ENCODE results near the gene STAB2.

The STAB2 gene

GRCh38 chr12:103751600-103751999 is 164.5 kb downstream of the STAB2 start:
- H3K9ac ChIP-seq (ENCODE audit: insufficient read length, low read depth): no peak overlapping the region
- no peaks in the 10 kb centered on the region for H3K9me3 ChIP-seq (ENCODE audit: insufficient read depth, low read length)
- no peaks in the 10 kb centered on the region for H3K36me3 ChIP-seq (ENCODE audit: insufficient read depth, insufficient read length, low read length)
- no peaks in the 10 kb centered on the region for H3K27me3 ChIP-seq (ENCODE audit: insufficient read depth, insufficient read length)
- DNase-seq (ENCODE audit: low read depth, low spot score): no peak
- H3K4me1 ChIP-seq (ENCODE audit: insufficient read depth, insufficient read length): peaks cover 4% of the 10 kb centered on the region
- H3K4me3 ChIP-seq (ENCODE audit: insufficient read length, low read depth): no peak overlapping the region
- TF ChIP-seq ZNF274 (IDR thresholded peaks at IDR 0.05; ENCODE audit: low read depth, low read length): no peak
- TF ChIP-seq YY1 (IDR thresholded peaks at IDR 0.05; ENCODE audit: insufficient read depth, insufficient read length): no peak
- no peak for TF ChIP-seq SUZ12 (IDR thresholded peaks at IDR 0.05; ENCODE audit: extremely low read depth, insufficient read depth, insufficient read length)

GRCh38 chr12:103755425-103755824 is 168.4 kb downstream of the STAB2 start:
- Histone ChIP-seq H3K36me3 (ENCODE audit: insufficient read depth, insufficient read length, low read length) (no peaks in the 10 kb centered on the region), H3K4me3 (ENCODE audit: insufficient read length, low read depth) (no peak overlapping the region), H3K27me3 (ENCODE audit: insufficient read depth, insufficient read length) (no peaks in the 10 kb centered on the region), H3K9ac (ENCODE audit: insufficient read length, low read depth) (no peak overlapping the region), H3K4me1 (ENCODE audit: insufficient read depth, insufficient read length) (no peaks in the 10 kb centered on the region), H3K9me3 (ENCODE audit: insufficient read depth, low read length) (no peaks in the 10 kb centered on the region)
- DNase-seq (ENCODE audit: low read depth, low spot score): no peak
- TF ChIP-seq ZNF274 (IDR thresholded peaks at IDR 0.05; ENCODE audit: low read depth, low read length): no peak
- TF ChIP-seq YY1 (IDR thresholded peaks at IDR 0.05; ENCODE audit: insufficient read depth, insufficient read length): no peak
- TF ChIP-seq SUZ12 (IDR thresholded peaks at IDR 0.05; ENCODE audit: extremely low read depth, insufficient read depth, insufficient read length): no peak

- no peak for DNase-seq (ENCODE audit: low read depth, low spot score)
- Histone ChIP-seq H3K9ac (ENCODE audit: insufficient read length, low read depth) (no peak overlapping the region), H3K4me3 (ENCODE audit: insufficient read length, low read depth) (no peak overlapping the region), H3K36me3 (ENCODE audit: insufficient read depth, insufficient read length, low read length) (peaks cover 7% of the 10 kb centered on the region), H3K27me3 (ENCODE audit: insufficient read depth, insufficient read length) (no peaks in the 10 kb centered on the region), H3K9me3 (ENCODE audit: insufficient read depth, low read length) (no peaks in the 10 kb centered on the region), H3K4me1 (ENCODE audit: insufficient read depth, insufficient read length) (no peaks in the 10 kb centered on the region)
- no peak for TF ChIP-seq YY1 (IDR thresholded peaks at IDR 0.05; ENCODE audit: insufficient read depth, insufficient read length)
- no peak for TF ChIP-seq ZNF274 (IDR thresholded peaks at IDR 0.05; ENCODE audit: low read depth, low read length)
- no peak for TF ChIP-seq SUZ12 (IDR thresholded peaks at IDR 0.05; ENCODE audit: extremely low read depth, insufficient read depth, insufficient read length)
These were observed 169.4 kb downstream of the STAB2 start for GRCh38 chr12:103756443-103756842.

- Histone ChIP-seq H3K36me3 (ENCODE audit: insufficient read depth, insufficient read length, low read length) (peaks cover 9% of the 10 kb centered on the region), H3K9ac (ENCODE audit: insufficient read length, low read depth) (no peak overlapping the region), H3K4me3 (ENCODE audit: insufficient read length, low read depth) (no peak overlapping the region), H3K27me3 (ENCODE audit: insufficient read depth, insufficient read length) (no peaks in the 10 kb centered on the region), H3K9me3 (ENCODE audit: insufficient read depth, low read length) (no peaks in the 10 kb centered on the region), H3K4me1 (ENCODE audit: insufficient read depth, insufficient read length) (no peaks in the 10 kb centered on the region)
- TF ChIP-seq SUZ12 (IDR thresholded peaks at IDR 0.05; ENCODE audit: extremely low read depth, insufficient read depth, insufficient read length) (no peak), YY1 (IDR thresholded peaks at IDR 0.05; ENCODE audit: insufficient read depth, insufficient read length) (no peak), ZNF274 (IDR thresholded peaks at IDR 0.05; ENCODE audit: low read depth, low read length) (no peak)
- no peak for DNase-seq (ENCODE audit: low read depth, low spot score)
These were observed 170.2 kb downstream of the STAB2 start for GRCh38 chr12:103757248-103757647.

GRCh38 chr12:103758310-103759089 is 171.4 kb downstream of the STAB2 start:
- H3K4me1 ChIP-seq (ENCODE audit: insufficient read depth, insufficient read length): no peaks in the 10 kb centered on the region
- no peak for TF ChIP-seq YY1 (IDR thresholded peaks at IDR 0.05; ENCODE audit: insufficient read depth, insufficient read length)
- TF ChIP-seq SUZ12 (IDR thresholded peaks at IDR 0.05; ENCODE audit: extremely low read depth, insufficient read depth, insufficient read length): no peak
- TF ChIP-seq ZNF274 (IDR thresholded peaks at IDR 0.05; ENCODE audit: low read depth, low read length): no peak
- DNase-seq (ENCODE audit: low read depth, low spot score): no peak

GRCh38 chr12:103762473-103762872 is 175.4 kb downstream of the STAB2 start:
- Histone ChIP-seq H3K9ac (ENCODE audit: insufficient read length, low read depth) (no peak overlapping the region), H3K4me3 (ENCODE audit: insufficient read length, low read depth) (no peak overlapping the region), H3K36me3 (ENCODE audit: insufficient read depth, insufficient read length, low read length) (peaks cover 47% of the 10 kb centered on the region), H3K9me3 (ENCODE audit: insufficient read depth, low read length) (no peaks in the 10 kb centered on the region), H3K4me1 (ENCODE audit: insufficient read depth, insufficient read length) (no peaks in the 10 kb centered on the region), H3K27me3 (ENCODE audit: insufficient read depth, insufficient read length) (no peaks in the 10 kb centered on the region)
- no peak for DNase-seq (ENCODE audit: low read depth, low spot score)
- TF ChIP-seq ZNF274 (IDR thresholded peaks at IDR 0.05; ENCODE audit: low read depth, low read length): no peak
- no peak for TF ChIP-seq YY1 (IDR thresholded peaks at IDR 0.05; ENCODE audit: insufficient read depth, insufficient read length)
- no peak for TF ChIP-seq SUZ12 (IDR thresholded peaks at IDR 0.05; ENCODE audit: extremely low read depth, insufficient read depth, insufficient read length)

More at GRCh38 chr12:103758310-103759089, 171.4 kb downstream of the STAB2 start:
- no peak overlapping the region for H3K4me3 ChIP-seq (ENCODE audit: insufficient read length, low read depth)
- no peaks in the 10 kb centered on the region for H3K9me3 ChIP-seq (ENCODE audit: insufficient read depth, low read length)
- peaks cover 12% of the 10 kb centered on the region for H3K36me3 ChIP-seq (ENCODE audit: insufficient read depth, insufficient read length, low read length)
- no peaks in the 10 kb centered on the region for H3K27me3 ChIP-seq (ENCODE audit: insufficient read depth, insufficient read length)
- H3K9ac ChIP-seq (ENCODE audit: insufficient read length, low read depth): no peak overlapping the region

GRCh38 chr12:103765322-103765721 is 178.2 kb downstream of the STAB2 start:
- Histone ChIP-seq H3K9ac (ENCODE audit: insufficient read length, low read depth) (no peak overlapping the region), H3K4me3 (ENCODE audit: insufficient read length, low read depth) (no peak overlapping the region), H3K4me1 (ENCODE audit: insufficient read depth, insufficient read length) (peaks cover 8% of the 10 kb centered on the region), H3K9me3 (ENCODE audit: insufficient read depth, low read length) (no peaks in the 10 kb centered on the region), H3K36me3 (ENCODE audit: insufficient read depth, insufficient read length, low read length) (peaks cover 63% of the 10 kb centered on the region), H3K27me3 (ENCODE audit: insufficient read depth, insufficient read length) (no peaks in the 10 kb centered on the region)
- no peak for DNase-seq (ENCODE audit: low read depth, low spot score)
- TF ChIP-seq YY1 (IDR thresholded peaks at IDR 0.05; ENCODE audit: insufficient read depth, insufficient read length) (no peak), ZNF274 (IDR thresholded peaks at IDR 0.05; ENCODE audit: low read depth, low read length) (no peak), SUZ12 (IDR thresholded peaks at IDR 0.05; ENCODE audit: extremely low read depth, insufficient read depth, insufficient read length) (no peak)
